Neuronal stem cell (in vitro differentiated cells): Measurements from ENCODE around the gene CELA3A. TPM values are rescaled to one million over a fixed set of nuclear protein-coding genes. Genes with fewer than 3 reads are reported as not detected.
A peak's percentile ranks its signal among the peaks of the same experiment; 100 is the strongest.

Source experiments
- DNase-seq: peaks from one replicate; pipeline ENCODE4 v3.0.0-alpha.2; 2013; ENCODE audit warnings: low spot score
- H2AFZ ChIP-seq: one replicate; pipeline ENCODE4 v1.6.1; 2013; ENCODE audit warnings: mild to moderate bottlenecking, low read length, inconsistent platforms
- H2AK5ac ChIP-seq: 2 replicates; pipeline ENCODE4 v1.6.1; 2013; ENCODE audit warnings: low read depth, mild to moderate bottlenecking, inconsistent platforms, low read length, moderate library complexity, mixed read lengths
- H2BK120ac ChIP-seq: 2 replicates; pipeline ENCODE4 v1.6.1; 2013; ENCODE audit warnings: low read depth, mild to moderate bottlenecking, inconsistent platforms, low read length, moderate library complexity, mixed read lengths
- H2BK12ac ChIP-seq: one replicate; pipeline ENCODE4 v1.6.1; 2013; ENCODE audit warnings: low read length, inconsistent platforms
- H2BK15ac ChIP-seq: 2 replicates; pipeline ENCODE4 v1.6.1; 2013; ENCODE audit warnings: mild to moderate bottlenecking, low read length, inconsistent platforms, mixed read lengths
- H2BK5ac ChIP-seq: one replicate; pipeline ENCODE4 v1.6.1; 2013; ENCODE audit warnings: inconsistent platforms, mild to moderate bottlenecking, low read length, moderate library complexity
- H3K14ac ChIP-seq: one replicate; pipeline ENCODE4 v1.6.1; 2013; ENCODE audit warnings: low read length, inconsistent platforms
- H3K18ac ChIP-seq: 2 replicates; pipeline ENCODE4 v1.6.1; 2013; ENCODE audit warnings: low read length, inconsistent platforms
- H3K23ac ChIP-seq: 2 replicates; pipeline ENCODE4 v1.6.1; 2013; ENCODE audit warnings: low read depth, mild to moderate bottlenecking, mixed read lengths, low read length, inconsistent platforms; ENCODE audit not compliant: poor library complexity
- H3K27ac ChIP-seq: replicated peaks from 3 replicates; pipeline ENCODE4 v1.5.1; 2013; ENCODE audit warnings: low read length, inconsistent platforms
- H3K27me3 ChIP-seq, 3 experiments: 2 replicates each; pipeline ENCODE4 v1.6.1; 2013; ENCODE audit warnings: low read length in 3 of 3, mild to moderate bottlenecking in 2 of 3, inconsistent platforms in 1 of 3, low read depth in 1 of 3, mixed read lengths in 1 of 3, moderate library complexity in 1 of 3; ENCODE audit not compliant: control insufficient read depth in 3 of 3, insufficient read depth in 3 of 3
- H3K36me3 ChIP-seq, 2 donors: replicated peaks in 1 of 2; 2 replicates each; pipeline ENCODE4 v1.6.1; 2013; ENCODE audit warnings: low read length in 2 of 2; ENCODE audit not compliant: control insufficient read depth in 2 of 2, insufficient read depth in 2 of 2
- H3K4ac ChIP-seq: 2 replicates; pipeline ENCODE4 v1.6.1; 2013; ENCODE audit warnings: inconsistent platforms, mild to moderate bottlenecking, low read length, moderate library complexity
- H3K4me1 ChIP-seq, 2 donors: 1 replicate in 1 of 2; 2 replicates in 1 of 2; pipeline ENCODE4 v1.6.1; 2013; ENCODE audit warnings: low read length in 2 of 2, low read depth in 1 of 2; ENCODE audit not compliant: control insufficient read depth in 2 of 2, insufficient read depth in 1 of 2
- H3K4me2 ChIP-seq: one replicate; pipeline ENCODE4 v1.6.1; 2013; ENCODE audit warnings: mild to moderate bottlenecking, low read length, inconsistent platforms; ENCODE audit not compliant: insufficient read depth, poor library complexity, severe bottlenecking
- H3K4me3 ChIP-seq, 2 donors: 2 replicates each; pipeline ENCODE4 v1.5.1; 2013; ENCODE audit warnings: low read length in 2 of 2, mild to moderate bottlenecking in 2 of 2, inconsistent platforms in 1 of 2, moderate library complexity in 1 of 2
- H3K79me1 ChIP-seq: one replicate; pipeline ENCODE4 v1.6.1; 2013; ENCODE audit warnings: low read depth, mild to moderate bottlenecking, inconsistent platforms, low read length, moderate library complexity
- H3K9ac ChIP-seq: one replicate; pipeline ENCODE4 v1.6.1; 2013; ENCODE audit warnings: mild to moderate bottlenecking, low read depth, low read length, inconsistent platforms; ENCODE audit not compliant: poor library complexity
- H3K9me3 ChIP-seq, 2 donors: replicated peaks in 1 of 2; 2 replicates each; pipeline versions ENCODE3 to v1.6.1; 2013; ENCODE audit warnings: low read length in 2 of 2, mild to moderate bottlenecking in 2 of 2, inconsistent platforms in 1 of 2, low read depth in 1 of 2, mixed read lengths in 1 of 2, moderate library complexity in 1 of 2; ENCODE audit not compliant: control insufficient read depth in 2 of 2, insufficient read depth in 1 of 2
- H4K8ac ChIP-seq: one replicate; pipeline ENCODE4 v1.6.1; 2013; ENCODE audit warnings: low read depth, mild to moderate bottlenecking, inconsistent platforms, low read length, moderate library complexity
- H4K91ac ChIP-seq: one replicate; pipeline ENCODE4 v1.6.1; 2013; ENCODE audit warnings: low read length, low read depth, mild to moderate bottlenecking, inconsistent platforms; ENCODE audit not compliant: poor library complexity
- WGBS, 2 donors: extraction: QIAGEN DNeasy Blood & Tissue Kit; methylation state at CpG; one replicate each; pipeline ENCODE4 v1.1.7; 2013; ENCODE audit warnings: missing lambda C conversion rate in 2 of 2, mixed read lengths in 1 of 2; ENCODE audit not compliant: insufficient read length in 2 of 2, insufficient replicate concordance in 1 of 2; ENCODE audit errors: extremely low coverage in 2 of 2; 5-methylcytosine and 5-hydroxymethylcytosine counted together
- polyA plus RNA-seq, 2 experiments: library from polyadenylated mRNA; stranded (reverse); fragments of 200-250 nt; gene quantifications; one replicate each; pipeline ENCODE4 v1.2.3, GENCODE V29; 2013

Gene CELA3A
- not detected for polyA plus RNA-seq (2013, experiment 1 of 2)
- not detected for polyA plus RNA-seq (2013, experiment 2 of 2)

GRCh38 chr1:22001409-22001808 lies at the start of gene CELA3A:
Gene CELA3A, plus strand, starts transcription at chr1:22001657. Its CDS starts 18 bp downstream, at chr1:22001675.
- Histone ChIP-seq H3K23ac (no peak within 1 kb of the TSS), H2AFZ (no peak within 1 kb of the TSS), H3K4me3 (no peak within 1 kb of the TSS), H3K79me1 (no peaks in the 10 kb centered on the region), H2AK5ac (no peak within 1 kb of the TSS), H4K91ac (no peak within 1 kb of the TSS), H3K36me3 (no peaks in the 10 kb centered on the region), H2BK5ac (no peak within 1 kb of the TSS), H3K4me2 (no peak within 1 kb of the TSS), H3K9me3 (no peaks in the 10 kb centered on the region), H4K8ac (no peak within 1 kb of the TSS), H3K9ac (no peak within 1 kb of the TSS), H3K14ac (no peak within 1 kb of the TSS), H3K4me1 (no peaks in the 10 kb centered on the region), H3K4ac (no peak within 1 kb of the TSS), H2BK12ac (no peak within 1 kb of the TSS), H2BK15ac (no peak within 1 kb of the TSS), H3K27me3 (no peaks in the 10 kb centered on the region), H3K27ac (no peak within 1 kb of the TSS), H2BK120ac (no peak within 1 kb of the TSS), H3K18ac (no peak within 1 kb of the TSS)
- DNase-seq = no peak
- no CpG with 5 or more reads among the region's 5 CpGs for WGBS, 2 donors

- Histone ChIP-seq H3K36me3 (no peaks in the 10 kb centered on the region), H3K18ac (peak overlapping the region; percentile 70), H3K79me1 (no peaks in the 10 kb centered on the region), H2BK12ac (peak overlapping the region; percentile 78), H3K4me2 (no peak overlapping the region), H3K4me1 (peaks cover 13 to 16% of the 10 kb centered on the region in 2 donors), H4K91ac (peak overlapping the region; percentile 80), H3K4ac (no peak overlapping the region), H2AK5ac (no peak overlapping the region), H3K27me3 (peaks cover 0 to 17% (median 0%) of the 10 kb centered on the region in 3 experiments), H3K4me3 (no peak overlapping the region), H3K9ac (no peak overlapping the region), H3K9me3 (no peaks in the 10 kb centered on the region), H4K8ac (no peak overlapping the region), H3K23ac (no peak overlapping the region), H2BK120ac (no peak overlapping the region), H2BK5ac (no peak overlapping the region), H2BK15ac (peak overlapping the region; percentile 3), H2AFZ (no peak overlapping the region), H3K27ac (no peak overlapping the region), H3K14ac (no peak overlapping the region)
- WGBS, 2 donors = no CpG with 5 or more reads among the region's 6 CpGs
- no peak for DNase-seq
These were observed 48.5 kb upstream of the CELA3A start for GRCh38 chr1:21952786-21953520.

GRCh38 chr1:21955058-21955457 lies 46.4 kb upstream of the CELA3A start:
- H3K36me3 ChIP-seq = no peaks in the 10 kb centered on the region
- peak overlapping the region; percentile 76 for H2BK5ac ChIP-seq
- no peak overlapping the region for H3K4me2 ChIP-seq
- no peak overlapping the region for H2BK12ac ChIP-seq
- peak overlapping the region; percentile 96 for H2AK5ac ChIP-seq
- H2BK120ac ChIP-seq = peak overlapping the region; percentile 73
- H3K9ac ChIP-seq = no peak overlapping the region
- WGBS, 2 donors = no CpG with 5 or more reads among the region's 16 CpGs
- H3K4me3 ChIP-seq = no peak overlapping the region
- no peaks in the 10 kb centered on the region for H3K79me1 ChIP-seq
- H4K91ac ChIP-seq = no peak overlapping the region
- no peak overlapping the region for H4K8ac ChIP-seq
- peaks cover 0 to 14% (median 0%) of the 10 kb centered on the region in 3 experiments for H3K27me3 ChIP-seq
- H3K4me1 ChIP-seq = peaks cover 15 to 16% of the 10 kb centered on the region in 2 donors
- H3K14ac ChIP-seq = no peak overlapping the region
- no peak overlapping the region for H3K4ac ChIP-seq
- DNase-seq = no peak
- H2AFZ ChIP-seq = peak overlapping the region; percentile 77
- H3K18ac ChIP-seq = peak overlapping the region; percentile 73
- H3K9me3 ChIP-seq = no peaks in the 10 kb centered on the region
- H3K27ac ChIP-seq = no peak overlapping the region
- H3K23ac ChIP-seq = no peak overlapping the region
- H2BK15ac ChIP-seq = no peak overlapping the region

GRCh38 chr1:21955501-21956281 lies 45.8 kb upstream of the CELA3A start:
- Histone ChIP-seq H2BK120ac (no peak overlapping the region), H3K27ac (no peak overlapping the region)
- no CpG with 5 or more reads among the region's 9 CpGs for WGBS, 2 donors

More at GRCh38 chr1:21955501-21956281, 45.8 kb upstream of the CELA3A start:
- H3K4me3 ChIP-seq = no peak overlapping the region
- DNase-seq = no peak
- no peak overlapping the region for H4K91ac ChIP-seq
- peak overlapping the region; percentile 83 for H2BK5ac ChIP-seq
- H3K36me3 ChIP-seq = no peaks in the 10 kb centered on the region
- peaks cover 0 to 10% (median 0%) of the 10 kb centered on the region in 3 experiments for H3K27me3 ChIP-seq
- H3K79me1 ChIP-seq = no peaks in the 10 kb centered on the region
- H3K9me3 ChIP-seq = no peaks in the 10 kb centered on the region
- H2AK5ac ChIP-seq = peak overlapping the region; percentile 96
- no peak overlapping the region for H3K9ac ChIP-seq
- H4K8ac ChIP-seq = peak overlapping the region; percentile 52
- peak overlapping the region; percentile 54 for H2BK15ac ChIP-seq
- H3K23ac ChIP-seq = no peak overlapping the region
- no peak overlapping the region for H2BK12ac ChIP-seq
- H3K4me2 ChIP-seq = no peak overlapping the region
- no peak overlapping the region for H3K14ac ChIP-seq
- peak overlapping the region; percentile 31 for H3K4ac ChIP-seq
- H3K18ac ChIP-seq = peak overlapping the region; percentile 79
- H2AFZ ChIP-seq = peak overlapping the region; percentile 77
- H3K4me1 ChIP-seq = peaks cover 15 to 16% of the 10 kb centered on the region in 2 donors
